ENCODE measurements around the gene KDM5B.

KDM5B gene

DNA sequence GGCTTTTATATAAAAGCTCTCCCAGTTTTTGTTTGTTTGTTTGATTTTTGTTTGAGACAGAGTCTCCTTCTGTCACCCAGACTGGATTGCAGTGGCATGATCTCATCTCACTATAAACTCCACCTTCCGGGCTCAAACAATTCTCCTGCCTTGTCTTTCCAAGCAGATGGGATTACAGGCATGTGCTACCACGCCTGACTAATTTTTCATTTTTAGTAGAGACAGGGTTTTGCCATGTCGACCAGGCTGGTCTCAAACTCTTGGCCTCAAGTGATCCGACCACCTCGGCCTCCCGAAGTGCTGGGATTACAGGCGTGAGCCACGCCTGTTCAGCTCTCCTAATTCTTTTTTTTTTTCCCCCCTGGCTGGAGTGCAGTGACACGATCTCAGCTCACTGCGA is 6.9 kb upstream of the KDM5B start:
- no peak for DNase-seq (ENCODE audit: low read depth)
- H3K4me3 ChIP-seq (replicated peaks; ENCODE audit: low read depth, low read length): no peak overlapping the region
- TF ChIP-seq, protein P1, sequence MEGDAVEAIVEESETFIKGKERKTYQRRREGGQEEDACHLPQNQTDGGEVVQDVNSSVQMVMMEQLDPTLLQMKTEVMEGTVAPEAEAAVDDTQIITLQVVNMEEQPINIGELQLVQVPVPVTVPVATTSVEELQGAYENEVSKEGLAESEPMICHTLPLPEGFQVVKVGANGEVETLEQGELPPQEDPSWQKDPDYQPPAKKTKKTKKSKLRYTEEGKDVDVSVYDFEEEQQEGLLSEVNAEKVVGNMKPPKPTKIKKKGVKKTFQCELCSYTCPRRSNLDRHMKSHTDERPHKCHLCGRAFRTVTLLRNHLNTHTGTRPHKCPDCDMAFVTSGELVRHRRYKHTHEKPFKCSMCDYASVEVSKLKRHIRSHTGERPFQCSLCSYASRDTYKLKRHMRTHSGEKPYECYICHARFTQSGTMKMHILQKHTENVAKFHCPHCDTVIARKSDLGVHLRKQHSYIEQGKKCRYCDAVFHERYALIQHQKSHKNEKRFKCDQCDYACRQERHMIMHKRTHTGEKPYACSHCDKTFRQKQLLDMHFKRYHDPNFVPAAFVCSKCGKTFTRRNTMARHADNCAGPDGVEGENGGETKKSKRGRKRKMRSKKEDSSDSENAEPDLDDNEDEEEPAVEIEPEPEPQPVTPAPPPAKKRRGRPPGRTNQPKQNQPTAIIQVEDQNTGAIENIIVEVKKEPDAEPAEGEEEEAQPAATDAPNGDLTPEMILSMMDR (IDR thresholded peaks at IDR 0.05; ENCODE audit: low read length, missing control alignments): no peak

DNA sequence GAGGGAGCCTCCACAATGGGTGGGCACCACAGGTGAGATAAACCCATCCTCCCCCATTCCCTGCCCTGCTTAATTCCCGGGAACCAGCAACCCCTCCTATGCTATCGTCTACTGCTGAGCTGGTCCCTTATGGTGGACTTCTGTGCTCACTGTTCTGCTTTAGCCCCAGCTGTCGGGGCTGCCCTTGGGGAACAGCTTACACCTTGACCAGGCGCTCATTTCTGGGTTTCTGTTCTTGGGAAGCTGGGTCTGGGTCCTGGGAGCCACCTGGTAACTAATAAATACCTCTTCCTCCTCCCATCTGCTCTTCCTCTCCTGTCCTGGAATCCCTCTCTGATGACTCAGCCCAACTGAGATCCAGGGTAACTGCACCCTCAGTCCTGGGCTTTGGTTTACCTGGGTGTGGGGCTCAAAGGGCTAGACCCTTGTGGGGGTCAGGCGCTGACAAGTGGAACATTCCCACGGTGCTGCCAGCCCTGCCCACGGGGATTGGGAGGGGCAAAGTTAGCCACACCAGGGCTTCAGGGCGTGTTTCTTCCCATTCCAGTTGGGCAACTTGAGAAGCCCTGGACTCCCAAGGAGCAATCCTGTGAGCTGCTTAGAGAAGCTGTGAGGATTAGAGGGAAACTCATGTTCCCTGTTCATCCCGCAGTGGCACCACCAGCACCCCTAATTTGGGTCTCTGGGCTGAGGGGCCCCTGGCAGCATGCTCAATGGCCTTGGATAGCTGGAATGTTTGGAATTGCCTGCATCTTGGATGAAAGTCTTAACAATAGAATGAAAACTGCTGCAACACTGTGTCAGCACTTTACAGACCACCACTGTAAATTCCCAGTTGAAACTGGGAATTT is 4.2 kb upstream of the KDM5B start:
- TF ChIP-seq, protein P1 (IDR thresholded peaks at IDR 0.05; ENCODE audit: low read length, missing control alignments): no peak
- H3K4me3 ChIP-seq (replicated peaks; ENCODE audit: low read depth, low read length): no peak overlapping the region
- DNase-seq (ENCODE audit: low read depth): no peak

DNA sequence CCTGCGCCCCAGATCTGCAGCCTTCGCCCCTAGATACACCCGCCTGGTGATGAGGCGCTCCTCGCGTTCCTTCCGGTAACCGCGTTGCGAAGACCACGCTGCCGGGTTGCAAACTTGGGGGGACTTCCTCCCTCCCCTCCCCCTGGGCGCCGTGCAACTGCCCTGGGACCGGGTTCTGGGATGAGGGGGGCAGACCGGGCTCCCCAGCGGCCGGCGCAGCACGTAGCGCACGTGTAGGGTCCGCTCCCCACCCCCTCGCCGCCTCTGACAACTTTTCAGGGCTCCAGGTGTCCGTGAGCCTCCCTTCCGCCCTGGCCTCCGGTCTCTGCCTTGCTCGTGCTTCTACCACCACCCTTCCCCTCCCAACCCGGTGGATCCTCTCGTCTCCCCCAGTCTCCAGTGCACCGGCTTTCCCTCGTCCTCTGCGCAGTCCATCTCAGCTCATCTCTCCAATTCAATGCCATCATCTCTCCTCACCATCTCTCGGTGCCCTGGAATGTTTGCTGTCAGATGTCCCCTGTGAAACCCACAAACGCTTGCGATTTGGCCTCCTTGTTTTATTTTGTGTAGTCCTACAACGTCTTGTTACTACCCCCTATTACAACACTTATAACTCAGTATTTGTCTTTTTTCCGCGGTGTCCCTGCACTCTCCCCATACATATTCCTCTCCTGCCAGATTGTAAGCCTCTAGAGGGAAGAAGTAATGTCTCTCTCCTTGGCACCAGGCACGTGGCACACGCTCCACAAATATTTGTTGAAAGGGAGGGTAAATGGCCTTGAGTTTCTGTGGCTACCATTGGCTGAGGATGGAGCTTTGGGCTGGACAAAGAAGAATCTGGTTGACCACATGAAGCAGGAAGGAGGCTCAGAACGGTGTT is 3.3 kb upstream of the KDM5B start:
- no peak for DNase-seq (ENCODE audit: low read depth)
- peak overlapping the region; percentile 69 for H3K4me3 ChIP-seq (replicated peaks; ENCODE audit: low read depth, low read length)
- TF ChIP-seq, protein P1 (IDR thresholded peaks at IDR 0.05; ENCODE audit: low read length, missing control alignments): no peak

DNA sequence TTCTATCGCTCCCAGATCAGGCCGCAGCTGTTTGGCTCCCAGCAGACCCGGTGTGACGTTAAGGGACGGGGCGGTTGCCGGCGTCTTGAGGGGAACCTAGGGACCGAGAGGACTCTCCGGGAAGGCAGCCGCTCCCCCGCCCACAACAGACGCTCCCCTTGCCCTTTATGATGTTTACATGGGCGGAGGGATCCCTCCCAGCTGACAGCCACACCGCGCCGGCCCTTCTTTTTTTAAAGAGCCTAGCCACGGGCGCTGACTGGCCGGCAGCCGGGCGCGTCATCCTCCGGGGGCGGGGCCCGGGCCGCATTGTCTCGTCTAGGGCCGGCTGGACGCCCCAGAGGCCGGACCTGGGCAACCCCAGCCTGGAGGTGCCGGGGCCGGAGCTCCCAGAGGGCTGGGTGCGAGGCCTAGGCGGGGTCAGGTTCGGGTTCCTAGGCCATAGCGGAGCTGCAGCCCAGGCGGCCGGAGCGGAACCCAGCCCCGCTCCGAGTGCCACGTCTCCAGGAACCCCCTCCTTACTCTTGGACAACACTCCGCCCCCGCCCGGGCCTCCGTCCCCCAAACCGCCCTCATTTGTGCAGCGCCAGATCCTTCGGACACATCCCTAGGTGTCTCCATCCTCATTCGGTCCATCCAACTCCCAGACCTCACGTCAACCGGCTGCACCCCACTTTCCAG is 2.5 kb upstream of the KDM5B start, which contains the start of gene PCAT6:
TSS of gene PCAT6 (plus strand) at position 340 of the 681 bp plus-strand sequence.
- TF ChIP-seq, protein P1 (IDR thresholded peaks at IDR 0.05; ENCODE audit: low read length, missing control alignments): no peak

DNA sequence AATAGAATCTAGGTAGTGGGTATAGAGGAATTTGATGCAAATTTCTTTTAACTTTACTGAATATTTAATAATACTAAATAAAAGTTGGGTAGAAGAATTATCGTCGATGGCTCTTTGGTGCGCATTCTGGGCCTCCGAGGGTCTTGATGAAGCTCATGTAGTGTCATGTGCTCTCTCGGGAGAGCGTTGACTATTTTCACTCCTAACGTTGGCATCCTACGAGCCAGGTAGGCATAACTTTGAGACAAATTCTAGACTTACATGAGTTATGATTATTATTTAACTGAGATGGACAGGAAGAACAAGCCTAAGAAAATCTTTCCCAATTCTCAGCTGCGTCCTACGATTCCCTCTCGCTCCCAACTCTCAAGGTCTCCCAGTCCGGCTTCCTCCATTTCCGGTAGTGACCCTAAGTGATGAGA is 2.0 kb upstream of the KDM5B start:
- TF ChIP-seq, protein P1 (IDR thresholded peaks at IDR 0.05; ENCODE audit: low read length, missing control alignments): no peak
- peak overlapping the region; percentile 69 for H3K4me3 ChIP-seq (replicated peaks; ENCODE audit: low read depth, low read length)
- DNase-seq (ENCODE audit: low read depth): no peak

More for the DNA sequence above, 2.5 kb upstream of the KDM5B start, which contains the start of gene PCAT6:
- peak within 1 kb of the TSS; percentile 69 for H3K4me3 ChIP-seq (replicated peaks; ENCODE audit: low read depth, low read length)
- DNase-seq (ENCODE audit: low read depth): peak; percentile 96

DNA sequence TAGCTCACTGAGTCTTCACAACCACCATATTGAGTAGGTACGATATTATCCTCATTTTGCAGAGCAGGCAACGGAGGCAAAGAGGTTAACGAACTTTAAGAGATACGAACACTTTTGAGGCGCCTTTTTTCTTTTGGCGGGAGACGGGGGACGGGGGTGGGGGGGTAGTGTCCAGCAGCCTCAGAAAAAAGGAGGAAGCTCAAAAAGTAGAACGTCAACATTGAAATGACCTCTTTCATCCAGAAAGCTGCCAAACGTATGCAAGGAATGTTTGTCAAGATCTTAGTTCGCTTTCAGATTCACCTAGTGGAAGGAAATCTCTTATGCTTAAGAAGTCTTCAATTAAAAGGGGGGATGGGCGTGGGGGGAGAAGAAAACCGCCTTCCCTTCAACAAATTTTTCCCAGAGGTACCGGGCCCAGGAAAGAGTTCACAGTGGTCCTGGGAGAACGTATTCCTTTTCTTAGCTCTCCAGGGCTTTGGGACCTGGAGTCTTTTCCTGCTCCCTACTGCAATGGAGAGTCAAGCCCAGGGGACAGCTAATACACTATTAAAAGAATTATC is 1.5 kb upstream of the KDM5B start:
- DNase-seq (ENCODE audit: low read depth): no peak
- H3K4me3 ChIP-seq (replicated peaks; ENCODE audit: low read depth, low read length): no peak overlapping the region
- TF ChIP-seq, protein P1 (IDR thresholded peaks at IDR 0.05; ENCODE audit: low read length, missing control alignments): no peak

All from fibroblast of pulmonary artery (primary cell).